Suppressor macrophage (primary cell): Measurements from ENCODE around the gene ZNF709.
"Not testable (repeated sequence)": the region's sequence is repeated elsewhere in the genome, so short reads cannot be mapped to it uniquely, and the experiment has no call there.

ENCODE experiments used
- DNase-seq, 4 experiments: peaks; one replicate each; pipeline ENCODE4 v3.0.0-alpha.2; 2020 to 2022

Gene ZNF709

GRCh38 chr19:12450844-12451243 is 33.8 kb downstream of the ZNF709 start:
- DNase-seq = peak in 1 of 4 experiments; percentile 10

DNA sequence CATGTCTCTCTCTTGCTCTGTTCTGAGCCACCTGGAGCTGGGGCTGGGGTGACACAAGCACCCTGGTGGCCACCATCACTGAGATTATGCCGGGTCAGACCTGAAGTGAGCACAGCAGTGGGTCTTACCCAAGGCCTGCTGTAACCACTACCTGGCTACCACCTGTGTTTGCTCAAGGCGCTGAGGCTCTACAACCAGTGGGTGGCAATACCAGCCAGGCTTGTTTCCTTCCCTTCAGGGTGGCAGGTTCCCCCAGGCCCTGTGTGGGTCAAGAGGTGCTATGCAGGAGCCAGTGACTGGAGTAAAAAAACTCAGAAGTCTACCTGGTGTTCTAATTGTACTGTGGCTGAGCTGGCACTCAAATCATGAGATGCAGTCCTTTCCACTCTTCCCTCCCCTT is 35.8 kb downstream of the ZNF709 start:
- DNase-seq = no peak

- DNase-seq = peak; percentile 98
Measured at GRCh38 chr19:12440541-12441316, 43.9 kb downstream of the ZNF709 start, which contains the start of gene ZNF443. Gene ZNF443 (minus strand): TSS chr19:12441021. CDS start chr19:12440914, 107 bp downstream.

GRCh38 chr19:12439686-12440540 is 44.7 kb downstream of the ZNF709 start:
- DNase-seq = peak; percentile 5 to 33 (median 28)

- not testable (repeated sequence) for DNase-seq
Measured at GRCh38 chr19:12430726-12431299, 53.8 kb downstream of the ZNF709 start.

GRCh38 chr19:12425888-12426274 is 58.7 kb downstream of the ZNF709 start:
- DNase-seq = no peak

DNA sequence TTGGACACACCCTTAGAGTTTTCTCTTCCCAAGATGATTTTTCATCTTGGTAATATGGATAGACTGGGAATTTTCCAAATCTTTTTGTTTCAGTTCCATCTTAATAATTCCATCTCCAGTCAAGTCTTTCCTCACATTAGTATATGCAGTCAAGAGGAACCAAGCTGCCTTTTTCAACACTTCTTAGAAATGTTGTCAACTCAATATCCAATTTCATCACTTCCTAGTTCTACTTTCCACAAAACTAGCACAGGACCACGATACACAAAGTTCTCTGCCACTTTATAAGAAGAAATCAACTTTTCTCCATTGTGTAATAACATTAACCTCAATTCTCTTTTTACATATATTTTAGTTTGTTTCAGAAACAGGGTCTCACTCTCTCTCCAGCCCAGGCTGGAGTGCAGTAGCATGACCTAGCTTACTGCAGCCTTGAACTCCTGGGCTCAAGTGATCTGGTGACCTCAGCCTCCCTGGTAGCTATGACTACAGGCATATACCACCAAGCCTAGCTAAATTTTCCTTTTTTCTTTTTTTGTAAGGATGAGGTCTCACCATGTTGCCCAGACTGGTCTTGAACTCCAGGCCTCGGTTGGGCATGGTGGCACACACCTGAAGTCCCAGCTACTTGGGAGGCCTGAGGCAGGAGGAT is 59.3 kb downstream of the ZNF709 start:
- peak in 1 of 4 experiments; percentile 2 for DNase-seq

- not testable (repeated sequence) for DNase-seq
Measured at GRCh38 chr19:12417273-12417672, 67.3 kb downstream of the ZNF709 start.

- peak in 3 of 4 experiments; percentile 8 to 37 (median 25) for DNase-seq
Measured at GRCh38 chr19:12411893-12412292, 72.7 kb downstream of the ZNF709 start.
